Keratinocyte (primary cell): Measurements from ENCODE around the gene TAGLN2. TPM values are rescaled to one million over a fixed set of nuclear protein-coding genes. Genes with fewer than 3 reads are reported as not detected.

Experiments used
- DNase-seq: peaks from one replicate; pipeline ENCODE4 v3.0.0-alpha.2; 2011; ENCODE audit warnings: low read depth, missing footprints, low spot score
- FAIRE-seq: peaks from 2 replicates; lab custom pipeline; 2011; peaks lifted over from hg19 to GRCh38; lab: Jason Lieb, UNC
- H2AFZ ChIP-seq: 2 replicates; pipeline ENCODE4 v1.6.0; 2012; ENCODE audit warnings: low read length, control low read depth, inconsistent platforms; ENCODE audit not compliant: control insufficient read depth
- H3K27ac ChIP-seq: 2 replicates; pipeline ENCODE4 v1.5.1; 2011; ENCODE audit warnings: low read length; ENCODE audit not compliant: control insufficient read depth, insufficient read depth
- H3K27me3 ChIP-seq: 3 replicates; pipeline ENCODE4 v1.6.0; 2011; ENCODE audit warnings: low read length; ENCODE audit not compliant: control insufficient read depth, insufficient read depth; ENCODE audit errors: extremely low read depth
- H3K36me3 ChIP-seq, 2 experiments: 2 replicates in 1 of 2; 3 replicates in 1 of 2; pipeline ENCODE4 v1.5.1; 2011; ENCODE audit warnings: low read length in 2 of 2, mild to moderate bottlenecking in 1 of 2; ENCODE audit not compliant: control insufficient read depth in 2 of 2, insufficient read depth in 2 of 2; ENCODE audit errors: extremely low read depth in 1 of 2
- H3K4me1 ChIP-seq: 3 replicates; pipeline ENCODE4 v1.5.1; 2011; ENCODE audit warnings: low read length; ENCODE audit not compliant: control insufficient read depth, insufficient read depth; ENCODE audit errors: extremely low read depth
- H3K4me2 ChIP-seq: 3 replicates; pipeline ENCODE4 v1.6.0; 2011; ENCODE audit warnings: low read depth, low read length; ENCODE audit not compliant: control insufficient read depth, insufficient read depth; ENCODE audit errors: extremely low read depth
- H3K4me3 ChIP-seq, 3 experiments: fragments of 200-600 bp in 1 of 3; sonication (generic) in 1 of 3; 2 replicates in 2 of 3; 3 replicates in 1 of 3; pipeline ENCODE4 v1.5.1; 2011 to 2016; ENCODE audit warnings: low read length in 3 of 3, mild to moderate bottlenecking in 3 of 3, control low read depth in 2 of 3, inconsistent platforms in 1 of 3, low read depth in 1 of 3, mixed read lengths in 1 of 3, mixed run types in 1 of 3, moderate library complexity in 1 of 3; ENCODE audit not compliant: control insufficient read depth in 2 of 3, insufficient read depth in 2 of 3; ENCODE audit errors: extremely low read depth in 1 of 3
- H3K79me2 ChIP-seq: 2 replicates; pipeline ENCODE4 v1.6.0; 2012; ENCODE audit warnings: low read length; ENCODE audit not compliant: control insufficient read depth, insufficient read depth
- H3K9ac ChIP-seq: 3 replicates; pipeline ENCODE4 v1.6.0; 2011; ENCODE audit warnings: low read length; ENCODE audit not compliant: control insufficient read depth, insufficient read depth; ENCODE audit errors: extremely low read depth
- H3K9me1 ChIP-seq: 3 replicates; pipeline ENCODE4 v1.6.0; 2011; ENCODE audit warnings: low read length; ENCODE audit not compliant: control insufficient read depth, insufficient read depth; ENCODE audit errors: extremely low read depth
- H3K9me3 ChIP-seq: 2 replicates; pipeline ENCODE4 v1.5.1; 2012; ENCODE audit warnings: low read depth, low read length; ENCODE audit not compliant: control insufficient read depth
- H4K20me1 ChIP-seq: 3 replicates; pipeline ENCODE4 v1.6.0; 2011; ENCODE audit warnings: low read length; ENCODE audit not compliant: control insufficient read depth, insufficient read depth; ENCODE audit errors: extremely low read depth
- CTCF ChIP-seq, 3 experiments: IDR thresholded peaks in 1 of 3; conservative IDR thresholded peaks in 1 of 3; optimal IDR thresholded peaks in 1 of 3; 2 replicates in 2 of 3; 3 replicates in 1 of 3; pipeline versions ENCODE3 to v1.5.1; 2011; ENCODE audit warnings: low read length in 3 of 3, mild to moderate bottlenecking in 3 of 3, moderate library complexity in 2 of 3, control low read depth in 1 of 3, inconsistent platforms in 1 of 3; ENCODE audit not compliant: insufficient read depth in 2 of 3; ENCODE audit errors: extremely low read depth in 1 of 3
- EZH2 ChIP-seq: IDR thresholded peaks from one replicate; pipeline ENCODE4 v1.6.1; 2012; ENCODE audit warnings: inconsistent platforms, mild to moderate bottlenecking, low read length, moderate library complexity
- dilution Hi-C: fragments of 300-500 bp; cut with MboI; formaldehyde crosslinking; loops from one replicate; pipeline ENCODE4 v1.7.0; 2020; ENCODE audit warnings: low sequenced_read_pairs; ENCODE audit not compliant: extremely low pct_ligation_motif_present
- polyA plus RNA-seq, 5 experiments: library from polyadenylated mRNA; depleted of rRNA in 3 of 5; stranded (reverse) in 3 of 5; stranded (forward) in 1 of 5; unstranded in 1 of 5; fragments of >200 nt; gene quantifications; 1 replicate in 1 of 5; 2 replicates in 3 of 5; 3 replicates in 1 of 5; pipeline versions ENCODE4 v1.2.1 to v1.2.3, GENCODE V29; 2011 to 2012; ENCODE audit warnings: missing spikeins in 2 of 5, low read depth in 1 of 5, low replicate concordance in 1 of 5

The TAGLN2 gene
- polyA plus RNA-seq, 1 donor (not counting 4 experiments of a cell fraction or from before 2014, with no cell fraction given): 709 TPM

GRCh38 chr1:159913451-159914192 is 11.7 kb downstream of the TAGLN2 start:
- no peak for TF ChIP-seq EZH2
- no peak for TF ChIP-seq CTCF (optimal IDR thresholded peaks at IDR 0.05 in 1 of 3, IDR thresholded peaks at IDR 0.05 in 1 of 3, conservative IDR thresholded peaks at IDR 0.05 in 1 of 3; ENCODE audit: extremely low read depth in 1 of 3, insufficient read depth in 2 of 3, low read length in 3 of 3)
- H3K4me1 ChIP-seq: peaks cover 78% of the 10 kb centered on the region
- peaks cover 3% of the 10 kb centered on the region for H3K9me1 ChIP-seq
- no peak overlapping the region for H2AFZ ChIP-seq
- FAIRE-seq (peak; percentile 87), DNase-seq (no peak)
- H3K27me3 ChIP-seq: no peaks in the 10 kb centered on the region
- dilution Hi-C loops: no loop called here
- peak overlapping the region; percentile 9 for H3K9ac ChIP-seq
- H3K27ac ChIP-seq: peak overlapping the region; percentile 51
- H3K36me3 ChIP-seq: peaks cover 5 to 7% of the 10 kb centered on the region in 2 experiments
- peak overlapping the region; percentile 17 for H3K4me2 ChIP-seq
- H3K9me3 ChIP-seq: no peaks in the 10 kb centered on the region
- H3K4me3 ChIP-seq: no peak overlapping the region
- H3K79me2 ChIP-seq: no peaks in the 10 kb centered on the region
- H4K20me1 ChIP-seq: peaks cover 4% of the 10 kb centered on the region

GRCh38 chr1:159911326-159912070 is 13.8 kb downstream of the TAGLN2 start:
- Histone ChIP-seq H3K9me1 (no peaks in the 10 kb centered on the region), H2AFZ (no peak overlapping the region), H3K4me3 (no peak overlapping the region), H3K27me3 (no peaks in the 10 kb centered on the region), H4K20me1 (no peaks in the 10 kb centered on the region), H3K4me1 (peaks cover 57% of the 10 kb centered on the region), H3K79me2 (no peaks in the 10 kb centered on the region), H3K36me3 (peaks cover 0 to 3% of the 10 kb centered on the region in 2 experiments), H3K27ac (peak overlapping the region; percentile 63), H3K9ac (no peak overlapping the region), H3K9me3 (no peaks in the 10 kb centered on the region), H3K4me2 (no peak overlapping the region)
- TF ChIP-seq CTCF (optimal IDR thresholded peaks at IDR 0.05 in 1 of 3, IDR thresholded peaks at IDR 0.05 in 1 of 3, conservative IDR thresholded peaks at IDR 0.05 in 1 of 3; ENCODE audit: extremely low read depth in 1 of 3, insufficient read depth in 2 of 3, low read length in 3 of 3) (no peak), EZH2 (no peak)
- no peak for DNase-seq
- FAIRE-seq: peak; percentile 59
- dilution Hi-C loops: no loop called here
